OCI-LY7 (cell line): ENCODE data around the gene ACSF2. TPM values are rescaled to one million over a fixed set of nuclear protein-coding genes. Genes with fewer than 3 reads are reported as not detected.

Experiments
- BruUV-seq: library from RNA; stranded (reverse); fragments of 400-500 nt; replicated peaks from 2 replicates; lab custom pipeline; 2021; lab: Mats Ljungman, UMichigan
- CTCF ChIA-PET: fragments of 300-600 bp; sonication (Branson Sonifier 250); formaldehyde crosslinking; loops from one replicate; lab custom pipeline; 2022; ENCODE audit warnings: antibody characterized with exemption; ENCODE audit not compliant: unreplicated experiment; lab: Charles Lee
- POLR2A ChIA-PET: fragments of 300-600 bp; sonication (Branson Sonifier 250); formaldehyde crosslinking; loops from one replicate; lab custom pipeline; 2022; ENCODE audit warnings: antibody characterized with exemption; lab: Charles Lee
- DNase-seq: peaks from one replicate; pipeline ENCODE4 v3.0.0-alpha.2; 2015; ENCODE audit warnings: low spot score
- H2AFZ ChIP-seq: fragments of 200-600 bp; sonication (generic), shearing (Covaris generic); 2 replicates; pipeline ENCODE4 v1.6.1; 2014; ENCODE audit warnings: mild to moderate bottlenecking, antibody characterized with exemption, low read length, moderate library complexity
- H3K27ac ChIP-seq: fragments of 200-600 bp; sonication (generic); 2 replicates; pipeline ENCODE4 v1.5.1; 2014; ENCODE audit warnings: mixed run types, low read depth, mild to moderate bottlenecking, moderate library complexity, low read length, inconsistent platforms; ENCODE audit not compliant: poor library complexity, severe bottlenecking
- H3K36me3 ChIP-seq: fragments of 200-600 bp; sonication (generic); 2 replicates; pipeline ENCODE4 v1.6.1; 2014; ENCODE audit warnings: mild to moderate bottlenecking, antibody characterized with exemption, low read length, moderate library complexity, mixed read lengths; ENCODE audit not compliant: insufficient read depth
- H3K4me1 ChIP-seq: fragments of 200-600 bp; sonication (generic); 2 replicates; pipeline ENCODE4 v1.5.1; 2014; ENCODE audit warnings: mild to moderate bottlenecking, low read length; ENCODE audit not compliant: insufficient read depth, poor library complexity, severe bottlenecking
- H3K4me2 ChIP-seq: fragments of 200-600 bp; sonication (generic); 2 replicates; pipeline ENCODE4 v1.6.1; 2014; ENCODE audit warnings: mild to moderate bottlenecking, low read length
- H3K4me3 ChIP-seq: fragments of 200-600 bp; sonication (generic); 2 replicates; pipeline ENCODE4 v1.5.1; 2014; ENCODE audit warnings: mild to moderate bottlenecking, low read depth, low read length; ENCODE audit not compliant: poor library complexity, severe bottlenecking
- H3K79me2 ChIP-seq: fragments of 200-600 bp; sonication (generic); 2 replicates; pipeline ENCODE4 v1.6.1; 2016; ENCODE audit warnings: low read depth, mild to moderate bottlenecking, low read length, moderate library complexity, mixed read lengths; ENCODE audit not compliant: insufficient read depth
- H3K9me2 ChIP-seq: fragments of 200-600 bp; sonication (generic); 2 replicates; pipeline ENCODE4 v1.6.1; 2016; ENCODE audit warnings: mild to moderate bottlenecking, low read length, mixed read lengths; ENCODE audit not compliant: insufficient read depth
- H3K9me3 ChIP-seq: fragments of 200-600 bp; sonication (generic); 2 replicates; pipeline ENCODE4 v1.6.1; 2014; ENCODE audit warnings: mild to moderate bottlenecking, mixed run types, low read length, mixed read lengths
- H4K20me1 ChIP-seq: fragments of 200-600 bp; sonication (generic); 2 replicates; pipeline ENCODE4 v1.6.1; 2014; ENCODE audit warnings: mild to moderate bottlenecking, antibody characterized with exemption, low read length, moderate library complexity, mixed read lengths; ENCODE audit not compliant: insufficient read depth
- EZH2phosphoT487 ChIP-seq: fragments of 200-600 bp; sonication (generic); IDR thresholded peaks from 2 replicates; pipeline ENCODE4 v1.6.1; 2018; ENCODE audit warnings: low read depth, borderline replicate concordance, mild to moderate bottlenecking, mixed run types, antibody characterized with exemption, low read length, moderate library complexity, mixed read lengths
- intact Hi-C: fragments of 100-400 bp; cut with micrococcal nuclease; formaldehyde crosslinking; loops from one replicate; pipeline ENCODE4 v1.10.0; 2022; ENCODE audit not compliant: unreplicated experiment
- total RNA-seq, 2 experiments: library from RNA; depleted of rRNA in 1 of 2; stranded (reverse); fragments of >200 nt in 1 of 2; shearing (Covaris generic) in 1 of 2; gene quantifications; 2 replicates each; pipeline ENCODE4 v1.2.3, GENCODE V29; 2014 to 2022
- TF ChIP-seq, protein P1 (sequence below): fragments of 200-600 bp; sonication (generic); conservative IDR thresholded peaks from 2 replicates; pipeline ENCODE4 v1.5.1; 2014; ENCODE audit warnings: mild to moderate bottlenecking, antibody characterized with exemption, low read length, moderate library complexity, mixed read lengths

Gene ACSF2
- total RNA-seq, 2 experiments from 2014 or later: 38.6 to 42.7 TPM

DNA sequence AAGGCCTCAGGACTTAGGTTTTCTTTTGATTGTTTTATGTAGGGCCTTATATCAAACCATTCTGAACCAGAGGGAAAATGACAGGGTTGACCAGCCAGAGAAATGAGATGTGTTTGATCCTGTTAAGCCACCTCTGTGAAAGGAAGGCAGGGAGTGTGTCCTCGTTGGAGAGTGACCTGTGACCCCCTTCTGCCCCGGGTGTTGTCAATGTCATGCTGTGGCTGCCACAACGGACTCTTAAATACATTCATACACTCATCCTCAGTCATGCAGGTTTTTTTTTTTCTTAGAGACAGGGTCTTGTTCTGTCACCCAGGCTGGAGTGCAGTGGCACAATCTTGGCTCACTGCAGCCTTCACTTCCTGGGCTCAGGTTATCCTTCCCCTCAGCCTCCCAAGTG, 88.4 kb downstream of the ACSF2 start:
- Histone ChIP-seq H3K4me2 (no peak overlapping the region), H3K9me2 (no peaks in the 10 kb centered on the region), H4K20me1 (no peaks in the 10 kb centered on the region), H3K79me2 (no peaks in the 10 kb centered on the region), H3K27ac (no peak overlapping the region), H3K36me3 (no peaks in the 10 kb centered on the region), H3K4me3 (no peak overlapping the region), H3K4me1 (no peaks in the 10 kb centered on the region), H3K9me3 (no peaks in the 10 kb centered on the region), H2AFZ (no peak overlapping the region)
- no TSS peak for BruUV-seq
- intact Hi-C loops: no loop called here
- DNase-seq: no peak
- TF ChIP-seq EZH2phosphoT487: no peak
- TF ChIP-seq, protein P1, sequence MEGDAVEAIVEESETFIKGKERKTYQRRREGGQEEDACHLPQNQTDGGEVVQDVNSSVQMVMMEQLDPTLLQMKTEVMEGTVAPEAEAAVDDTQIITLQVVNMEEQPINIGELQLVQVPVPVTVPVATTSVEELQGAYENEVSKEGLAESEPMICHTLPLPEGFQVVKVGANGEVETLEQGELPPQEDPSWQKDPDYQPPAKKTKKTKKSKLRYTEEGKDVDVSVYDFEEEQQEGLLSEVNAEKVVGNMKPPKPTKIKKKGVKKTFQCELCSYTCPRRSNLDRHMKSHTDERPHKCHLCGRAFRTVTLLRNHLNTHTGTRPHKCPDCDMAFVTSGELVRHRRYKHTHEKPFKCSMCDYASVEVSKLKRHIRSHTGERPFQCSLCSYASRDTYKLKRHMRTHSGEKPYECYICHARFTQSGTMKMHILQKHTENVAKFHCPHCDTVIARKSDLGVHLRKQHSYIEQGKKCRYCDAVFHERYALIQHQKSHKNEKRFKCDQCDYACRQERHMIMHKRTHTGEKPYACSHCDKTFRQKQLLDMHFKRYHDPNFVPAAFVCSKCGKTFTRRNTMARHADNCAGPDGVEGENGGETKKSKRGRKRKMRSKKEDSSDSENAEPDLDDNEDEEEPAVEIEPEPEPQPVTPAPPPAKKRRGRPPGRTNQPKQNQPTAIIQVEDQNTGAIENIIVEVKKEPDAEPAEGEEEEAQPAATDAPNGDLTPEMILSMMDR: no peak
- ChIA-PET CTCF (no interaction called here), POLR2A (no interaction called here)

GRCh38 chr17:50514936-50515702, 89.1 kb downstream of the ACSF2 start:
- Histone ChIP-seq H3K36me3 (no peaks in the 10 kb centered on the region), H3K27ac (no peak overlapping the region), H3K9me2 (no peaks in the 10 kb centered on the region), H3K9me3 (no peaks in the 10 kb centered on the region), H3K4me1 (no peaks in the 10 kb centered on the region), H4K20me1 (no peaks in the 10 kb centered on the region), H2AFZ (no peak overlapping the region), H3K79me2 (no peaks in the 10 kb centered on the region), H3K4me2 (no peak overlapping the region), H3K4me3 (no peak overlapping the region)
- DNase-seq: no peak
- intact Hi-C loops: no loop called here
- BruUV-seq: no TSS peak
- TF ChIP-seq, protein P1: no peak
- no peak for TF ChIP-seq EZH2phosphoT487
- ChIA-PET POLR2A (no interaction called here), CTCF (no interaction called here)

GRCh38 chr17:50517011-50517410, 91.0 kb downstream of the ACSF2 start:
- Histone ChIP-seq H3K36me3 (no peaks in the 10 kb centered on the region), H2AFZ (no peak overlapping the region), H4K20me1 (no peaks in the 10 kb centered on the region), H3K9me2 (no peaks in the 10 kb centered on the region), H3K4me2 (no peak overlapping the region), H3K79me2 (no peaks in the 10 kb centered on the region), H3K4me1 (no peaks in the 10 kb centered on the region), H3K27ac (no peak overlapping the region), H3K4me3 (no peak overlapping the region), H3K9me3 (no peaks in the 10 kb centered on the region)
- POLR2A ChIA-PET: interaction anchor here (1.3 kb wide), 1 partner anchor 12 kb away, joined by 3 read pairs; no protein-coding TSS in a partner anchor
- intact Hi-C loops: no loop called here
- TF ChIP-seq, protein P1: no peak
- TF ChIP-seq EZH2phosphoT487: no peak
- BruUV-seq: no TSS peak
- CTCF ChIA-PET: no interaction called here
- DNase-seq: no peak
